Naive B cell (primary cell): ENCODE measurements around the gene CIITA. TPM values are rescaled to one million over a fixed set of nuclear protein-coding genes. Genes with fewer than 3 reads are reported as not detected.

Experiments used
- ATAC-seq, 2 donors: fragments of 150-1000 bp; cut with Tn5 transposase; 2 replicates each; pipeline ENCODE4 v1.10.0; 2021; ENCODE audit warnings: low read depth in 2 of 2, mild to moderate bottlenecking in 2 of 2, moderate library complexity in 2 of 2
- DNase-seq: peaks from one replicate; pipeline ENCODE4 v3.0.0; 2022
- H3K27ac Mint-ChIP-seq, 6 donors: one replicate each; pipeline ENCODE4 v1.8.0; 2020 to 2022; ENCODE audit warnings: mild to moderate bottlenecking in 6 of 6, mixed read lengths in 6 of 6, moderate library complexity in 5 of 6, inconsistent platforms in 2 of 6
- H3K27me3 Mint-ChIP-seq, 3 donors: one replicate each; pipeline ENCODE4 v1.8.0; 2021 to 2022; ENCODE audit warnings: mixed read lengths in 3 of 3, mild to moderate bottlenecking in 1 of 3
- H3K36me3 Mint-ChIP-seq, 2 donors: one replicate each; pipeline ENCODE4 v1.8.0; 2020 to 2022; ENCODE audit warnings: mixed read lengths in 2 of 2, inconsistent platforms in 1 of 2, mild to moderate bottlenecking in 1 of 2
- H3K4me1 Mint-ChIP-seq, 3 donors: one replicate each; pipeline ENCODE4 v1.8.0; 2020 to 2022; ENCODE audit warnings: mixed read lengths in 3 of 3, inconsistent platforms in 1 of 3, mild to moderate bottlenecking in 1 of 3, moderate library complexity in 1 of 3
- H3K4me3 Mint-ChIP-seq, 8 donors: one replicate each; pipeline ENCODE4 v1.8.0; 2020 to 2022; ENCODE audit warnings: mild to moderate bottlenecking in 8 of 8, mixed read lengths in 8 of 8, moderate library complexity in 8 of 8, inconsistent platforms in 2 of 8
- H3K9me3 Mint-ChIP-seq, 7 donors: one replicate each; pipeline ENCODE4 v1.8.0; 2020 to 2022; ENCODE audit warnings: mixed read lengths in 7 of 7, mild to moderate bottlenecking in 5 of 7, inconsistent platforms in 2 of 7, moderate library complexity in 1 of 7
- polyA plus RNA-seq, 6 donors: library from polyadenylated mRNA; unstranded; fragments of 300-500 nt; fragmentation: Illumina TruSeq; gene quantifications; one replicate each; pipeline ENCODE4 v1.2.3, GENCODE V29; 2021; ENCODE audit warnings: low read depth in 6 of 6

CIITA gene
- polyA plus RNA-seq, 6 donors from 2014 or later, result 130 to 259 (median 150) TPM

GRCh38 chr16:10932959-10933710, 56.1 kb downstream of the CIITA start:
- Mint-ChIP-seq H3K9me3 (no peaks in the 10 kb centered on the region), H3K4me1 (peaks cover 37 to 82% (median 68%) of the 10 kb centered on the region in 3 donors), H3K36me3 (no peaks in the 10 kb centered on the region), H3K27ac (peak overlapping the region in 5 of 6 donors; percentile 43 to 90 (median 76)), H3K4me3 (peak overlapping the region in 1 of 8 donors; percentile 24), H3K27me3 (no peaks in the 10 kb centered on the region)
- DNase-seq (no peak), ATAC-seq (no peak)

GRCh38 chr16:10933865-10934264, 56.9 kb downstream of the CIITA start:
- no peak for ATAC-seq
- no peak for DNase-seq
- no peaks in the 10 kb centered on the region for H3K9me3 Mint-ChIP-seq
- peak overlapping the region in 4 of 6 donors; percentile 43 to 90 (median 80) for H3K27ac Mint-ChIP-seq
- H3K36me3 Mint-ChIP-seq, result no peaks in the 10 kb centered on the region
- no peaks in the 10 kb centered on the region for H3K27me3 Mint-ChIP-seq
- peak overlapping the region in 1 of 8 donors; percentile 24 for H3K4me3 Mint-ChIP-seq
- H3K4me1 Mint-ChIP-seq, result peaks cover 44 to 82% (median 76%) of the 10 kb centered on the region in 3 donors

- H3K27ac Mint-ChIP-seq, result peak overlapping the region; percentile 20 to 90 (median 72)
- no peaks in the 10 kb centered on the region for H3K9me3 Mint-ChIP-seq
- H3K36me3 Mint-ChIP-seq, result no peaks in the 10 kb centered on the region
- H3K27me3 Mint-ChIP-seq, result no peaks in the 10 kb centered on the region
- peak overlapping the region in 3 of 8 donors; percentile 6 to 29 (median 24) for H3K4me3 Mint-ChIP-seq
- peaks cover 51 to 88% (median 82%) of the 10 kb centered on the region in 3 donors for H3K4me1 Mint-ChIP-seq
- DNase-seq (no peak), ATAC-seq (no peak)
Observed at GRCh38 chr16:10934325-10935107, 57.5 kb downstream of the CIITA start.

GRCh38 chr16:10935226-10935915, 58.4 kb downstream of the CIITA start:
- no peak for DNase-seq
- Mint-ChIP-seq H3K27ac (peak overlapping the region in 4 of 6 donors; percentile 69 to 81 (median 76)), H3K36me3 (no peaks in the 10 kb centered on the region), H3K27me3 (no peaks in the 10 kb centered on the region), H3K9me3 (no peaks in the 10 kb centered on the region), H3K4me1 (peaks cover 53 to 88% (median 84%) of the 10 kb centered on the region in 3 donors), H3K4me3 (peak overlapping the region in 1 of 8 donors; percentile 18)
- ATAC-seq, result no peak

DNA sequence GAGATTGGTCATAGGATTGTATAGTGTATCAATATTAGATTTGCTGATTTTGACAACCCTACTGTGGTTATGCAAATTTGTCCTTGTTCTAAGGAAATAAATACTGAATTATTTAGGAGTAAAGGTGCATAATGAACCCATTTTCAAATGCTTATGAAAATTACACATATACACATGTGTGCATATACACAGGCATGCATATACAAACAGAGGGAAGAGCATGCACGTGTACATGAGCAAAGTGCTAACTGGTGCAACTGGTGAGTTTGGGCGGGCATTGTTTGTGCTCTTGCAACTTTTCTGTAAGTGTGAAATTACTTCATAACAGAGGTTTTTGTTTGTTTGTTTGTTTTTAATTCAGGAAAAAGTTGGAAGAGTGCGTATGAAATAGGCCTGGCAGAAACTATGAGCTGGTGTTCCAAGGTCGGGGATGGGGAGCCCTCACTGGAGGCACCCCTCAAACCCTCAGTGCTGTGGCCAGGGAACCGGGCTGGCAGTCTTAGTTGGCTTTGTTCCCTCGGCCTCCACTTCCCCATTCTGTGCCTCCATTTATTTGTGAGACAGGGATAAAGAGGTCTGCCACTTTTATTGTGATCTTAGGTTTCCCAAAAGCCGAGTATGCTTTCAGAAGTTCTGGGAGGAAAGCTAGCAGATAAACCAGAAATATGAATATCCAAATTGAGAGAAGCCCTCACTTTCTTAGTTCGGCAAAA, 59.4 kb downstream of the CIITA start:
- peak overlapping the region in 4 of 6 donors; percentile 17 to 77 (median 62) for H3K27ac Mint-ChIP-seq
- ATAC-seq (no peak), DNase-seq (no peak)
- peak overlapping the region in 2 of 8 donors; percentile 13 to 92 for H3K4me3 Mint-ChIP-seq
- H3K36me3 Mint-ChIP-seq, result no peaks in the 10 kb centered on the region
- H3K9me3 Mint-ChIP-seq, result no peaks in the 10 kb centered on the region
- peaks cover 58 to 89% (median 85%) of the 10 kb centered on the region in 3 donors for H3K4me1 Mint-ChIP-seq
- no peaks in the 10 kb centered on the region for H3K27me3 Mint-ChIP-seq

DNA sequence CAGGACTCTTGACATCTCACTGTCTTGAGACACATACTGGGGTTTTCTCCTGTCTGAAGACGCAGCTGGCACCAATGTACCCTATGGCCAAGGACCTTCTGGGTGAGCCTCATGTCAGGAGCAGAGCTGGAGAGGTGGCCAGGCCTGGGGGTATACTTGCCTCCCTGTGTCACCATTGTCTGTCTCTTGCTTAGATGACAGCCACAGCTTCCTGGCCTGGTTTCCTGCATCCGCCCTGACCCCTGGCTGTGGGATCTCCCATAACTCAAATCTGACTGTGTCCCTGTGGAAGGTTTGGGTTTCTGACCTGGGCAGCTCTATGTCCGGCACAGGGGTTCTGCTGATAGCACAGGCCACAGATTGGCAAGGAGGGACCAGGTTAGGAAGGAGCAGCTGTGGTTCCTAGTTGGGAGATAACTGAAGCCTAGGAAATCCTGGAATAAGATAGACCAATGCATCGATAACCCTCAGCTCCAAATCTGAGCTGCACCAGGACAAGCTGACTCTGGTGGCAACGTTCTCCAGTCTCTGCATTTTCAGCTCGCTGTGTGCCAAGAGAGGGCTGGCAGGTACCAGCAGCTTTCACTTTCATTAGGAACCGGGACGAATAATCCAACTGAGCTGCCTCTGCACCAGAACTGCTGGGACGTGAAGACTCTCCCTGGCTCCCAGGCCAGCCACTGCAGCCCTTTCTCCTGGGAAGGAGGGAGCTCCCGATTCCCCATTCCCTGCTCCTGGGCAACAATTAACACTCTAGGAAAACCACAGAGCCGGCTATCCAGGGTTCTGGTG, 60.3 kb downstream of the CIITA start:
- no peaks in the 10 kb centered on the region for H3K27me3 Mint-ChIP-seq
- peak overlapping the region in 7 of 8 donors; percentile 16 to 93 (median 73) for H3K4me3 Mint-ChIP-seq
- H3K4me1 Mint-ChIP-seq, result peaks cover 57 to 85% (median 83%) of the 10 kb centered on the region in 3 donors
- ATAC-seq, result no peak
- H3K36me3 Mint-ChIP-seq, result no peaks in the 10 kb centered on the region
- peak overlapping the region; percentile 27 to 92 (median 57) for H3K27ac Mint-ChIP-seq
- H3K9me3 Mint-ChIP-seq, result no peaks in the 10 kb centered on the region
- DNase-seq, result no peak

GRCh38 chr16:10938321-10938720, 61.3 kb downstream of the CIITA start:
- Mint-ChIP-seq H3K4me3 (peak overlapping the region; percentile 9 to 95 (median 92)), H3K36me3 (no peaks in the 10 kb centered on the region), H3K9me3 (no peaks in the 10 kb centered on the region), H3K27me3 (no peaks in the 10 kb centered on the region), H3K4me1 (peaks cover 61 to 86% (median 75%) of the 10 kb centered on the region in 3 donors), H3K27ac (peak overlapping the region; percentile 54 to 93 (median 78))
- DNase-seq (no peak), ATAC-seq (no peak)

GRCh38 chr16:10938796-10939648, 62.0 kb downstream of the CIITA start:
- Mint-ChIP-seq H3K27me3 (no peaks in the 10 kb centered on the region), H3K4me3 (peak overlapping the region; percentile 46 to 95 (median 92)), H3K36me3 (no peaks in the 10 kb centered on the region), H3K27ac (peak overlapping the region; percentile 64 to 94 (median 86)), H3K4me1 (peaks cover 61 to 84% (median 69%) of the 10 kb centered on the region in 3 donors), H3K9me3 (no peaks in the 10 kb centered on the region)
- DNase-seq (no peak), ATAC-seq (no peak)

DNA sequence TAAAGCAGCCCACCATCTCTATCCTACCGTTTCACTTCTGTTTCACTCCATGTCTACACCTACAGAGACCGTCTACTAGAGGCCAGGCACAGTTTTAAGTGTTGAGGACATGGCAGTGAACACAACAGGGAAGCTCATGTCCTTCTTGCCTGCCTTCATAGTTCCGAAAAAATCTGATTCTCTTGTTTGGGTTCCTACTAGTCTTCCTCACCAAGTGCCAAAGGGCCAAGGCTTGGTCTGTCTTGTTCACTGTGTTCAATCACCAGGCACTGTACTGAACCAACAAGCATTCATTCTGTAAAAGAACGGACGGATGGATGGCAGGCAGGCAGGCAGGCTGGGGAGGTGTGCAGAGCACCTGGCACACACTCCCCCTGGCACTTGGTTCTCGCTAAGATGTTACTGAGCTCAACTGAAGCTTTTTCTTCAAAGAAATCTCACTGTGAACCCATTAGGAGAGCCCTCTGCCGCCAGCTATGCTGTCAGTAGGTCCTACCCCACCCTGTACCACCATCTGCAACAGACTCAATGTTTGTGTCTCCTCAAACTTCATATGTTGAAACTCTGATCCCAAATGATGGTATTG, 62.7 kb downstream of the CIITA start:
- peak overlapping the region; percentile 92 to 95 (median 94) for H3K4me3 Mint-ChIP-seq
- peak overlapping the region; percentile 52 to 94 (median 82) for H3K27ac Mint-ChIP-seq
- no peaks in the 10 kb centered on the region for H3K36me3 Mint-ChIP-seq
- DNase-seq (no peak), ATAC-seq (no peak)
- no peaks in the 10 kb centered on the region for H3K9me3 Mint-ChIP-seq
- H3K27me3 Mint-ChIP-seq, result no peaks in the 10 kb centered on the region
- H3K4me1 Mint-ChIP-seq, result peaks cover 66 to 83% (median 75%) of the 10 kb centered on the region in 3 donors

DNA sequence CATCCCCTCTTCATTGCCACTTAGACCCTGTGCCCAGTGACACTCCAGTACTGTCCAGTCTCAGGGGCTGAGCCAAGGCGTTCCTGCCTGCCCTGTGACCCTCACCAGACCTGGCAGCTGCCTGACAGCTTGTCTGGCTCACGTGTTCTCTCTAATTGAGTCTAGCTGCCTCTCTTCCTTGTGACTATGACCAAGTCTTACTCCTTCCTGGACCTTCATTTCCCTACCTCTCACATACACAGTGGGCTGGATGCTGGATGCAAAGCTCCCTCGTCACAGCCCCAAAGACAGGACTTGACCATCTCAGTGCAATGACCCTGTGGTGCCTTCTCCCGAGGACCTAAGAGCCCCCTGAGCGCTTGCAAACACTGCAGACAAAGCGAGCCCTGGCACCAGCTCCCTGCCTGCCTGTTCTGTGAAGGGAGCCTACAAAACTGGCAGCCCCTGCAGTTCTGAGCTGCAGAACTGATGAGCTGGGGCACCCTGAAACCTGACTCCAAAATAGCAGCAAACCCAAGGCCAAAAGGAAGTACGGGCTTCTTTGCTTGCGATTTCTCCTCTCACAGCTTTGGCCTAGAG, 63.6 kb downstream of the CIITA start:
- H3K4me3 Mint-ChIP-seq, result peak overlapping the region; percentile 92 to 95 (median 94)
- no peaks in the 10 kb centered on the region for H3K9me3 Mint-ChIP-seq
- ATAC-seq, result no peak
- H3K27me3 Mint-ChIP-seq, result no peaks in the 10 kb centered on the region
- H3K4me1 Mint-ChIP-seq, result peaks cover 70 to 88% (median 75%) of the 10 kb centered on the region in 3 donors
- H3K27ac Mint-ChIP-seq, result peak overlapping the region; percentile 27 to 95 (median 82)
- no peak for DNase-seq
- no peaks in the 10 kb centered on the region for H3K36me3 Mint-ChIP-seq
